Natural killer cell (primary cell): ENCODE measurements around the gene NDUFAF5. TPM values are rescaled to one million over a fixed set of nuclear protein-coding genes. Genes with fewer than 3 reads are reported as not detected.

Experiments used
- ATAC-seq, 3 donors: fragments of 150-1000 bp in 2 of 3; fragments of 200-7000 bp in 1 of 3; cut with Tn5 transposase; 1 replicate in 1 of 3; 2 replicates in 2 of 3; pipeline ENCODE4 v1.10.0; 2021; ENCODE audit warnings: mild to moderate bottlenecking in 2 of 3, moderate library complexity in 2 of 3
- DNase-seq, 2 donors: peaks; one replicate each; pipeline versions ENCODE4 v3.0.0 to v3.0.0-alpha.2; 2013 to 2021; ENCODE audit warnings: mixed read lengths in 1 of 2
- H3K27ac ChIP-seq: one replicate; pipeline ENCODE4 v1.5.1; 2013; ENCODE audit warnings: mild to moderate bottlenecking, low read length
- H3K27me3 ChIP-seq: one replicate; pipeline ENCODE4 v1.6.1; 2013; ENCODE audit warnings: low read length; ENCODE audit not compliant: control insufficient read depth, insufficient read depth
- H3K36me3 ChIP-seq: one replicate; pipeline ENCODE4 v1.6.1; 2013; ENCODE audit warnings: low read length; ENCODE audit not compliant: control insufficient read depth, insufficient read depth
- H3K4me1 ChIP-seq: one replicate; pipeline ENCODE4 v1.6.1; 2013; ENCODE audit warnings: low read length; ENCODE audit not compliant: control insufficient read depth, insufficient read depth
- H3K4me3 ChIP-seq: one replicate; pipeline ENCODE4 v1.5.1; 2013; ENCODE audit warnings: low read length
- H3K9me3 ChIP-seq: one replicate; pipeline ENCODE4 v1.6.1; 2013; ENCODE audit warnings: low read length; ENCODE audit not compliant: control insufficient read depth, insufficient read depth
- H3K27ac Mint-ChIP-seq, 2 donors: one replicate each; pipeline ENCODE4 v1.8.0; 2022; ENCODE audit warnings: mild to moderate bottlenecking in 2 of 2, mixed read lengths in 2 of 2, moderate library complexity in 1 of 2
- H3K27me3 Mint-ChIP-seq, 2 donors: one replicate each; pipeline ENCODE4 v1.8.0; 2022; ENCODE audit warnings: low read depth in 2 of 2, mixed read lengths in 2 of 2
- H3K36me3 Mint-ChIP-seq: one replicate; pipeline ENCODE4 v1.8.0; 2022; ENCODE audit warnings: mixed read lengths
- H3K4me1 Mint-ChIP-seq, 2 donors: one replicate each; pipeline ENCODE4 v1.8.0; 2022; ENCODE audit warnings: mixed read lengths in 2 of 2
- H3K4me3 Mint-ChIP-seq: one replicate; pipeline ENCODE4 v1.8.0; 2022; ENCODE audit warnings: mild to moderate bottlenecking, moderate library complexity, mixed read lengths
- H3K9me3 Mint-ChIP-seq, 2 donors: one replicate each; pipeline ENCODE4 v1.8.0; 2022; ENCODE audit warnings: mixed read lengths in 2 of 2
- CTCF ChIP-seq: fragments of 200-600 bp; IDR thresholded peaks from one replicate; pipeline ENCODE4 v1.8.0; 2022; ENCODE audit warnings: antibody characterized with exemption
- WGBS: methylation state at CpG from one replicate; pipeline ENCODE4 v1.1.7; 2013; ENCODE audit warnings: missing lambda C conversion rate; ENCODE audit not compliant: insufficient coverage; 5-methylcytosine and 5-hydroxymethylcytosine counted together
- intact Hi-C: fragments of 100-400 bp; cut with micrococcal nuclease; formaldehyde crosslinking; loops from one replicate; pipeline ENCODE4 v1.14.2; 2022
- total RNA-seq, 4 donors: library from RNA; stranded (reverse); fragments of 120-200 nt in 1 of 4; gene quantifications; one replicate each; pipeline versions ENCODE4 v1.2.3 to v1.2.4, GENCODE V29; 2013 to 2022

Gene NDUFAF5
- total RNA-seq, 3 donors from 2014 or later (not counting 1 experiment from before 2014, with no cell fraction given) = 63.4 to 75.9 (median 63.7) TPM

GRCh38 chr20:13865791-13866351, 81.0 kb downstream of the NDUFAF5 start:
- intact Hi-C loops = no loop called here
- Histone ChIP-seq H3K4me3 (no peak overlapping the region), H3K27ac (no peak overlapping the region), H3K27me3 (no peaks in the 10 kb centered on the region), H3K4me1 (no peaks in the 10 kb centered on the region), H3K9me3 (no peaks in the 10 kb centered on the region), H3K36me3 (no peaks in the 10 kb centered on the region)
- Mint-ChIP-seq H3K4me1 (no peaks in the 10 kb centered on the region), H3K36me3 (no peaks in the 10 kb centered on the region), H3K27ac (no peak overlapping the region), H3K4me3 (no peak overlapping the region), H3K27me3 (peaks cover 0 to 2% of the 10 kb centered on the region in 2 donors), H3K9me3 (peaks cover 3% of the 10 kb centered on the region in 2 donors)
- no peak for ATAC-seq
- no peak for DNase-seq
- TF ChIP-seq CTCF = no peak
- WGBS = 72% methylated on average over 5 of the region's 5 CpGs

DNA sequence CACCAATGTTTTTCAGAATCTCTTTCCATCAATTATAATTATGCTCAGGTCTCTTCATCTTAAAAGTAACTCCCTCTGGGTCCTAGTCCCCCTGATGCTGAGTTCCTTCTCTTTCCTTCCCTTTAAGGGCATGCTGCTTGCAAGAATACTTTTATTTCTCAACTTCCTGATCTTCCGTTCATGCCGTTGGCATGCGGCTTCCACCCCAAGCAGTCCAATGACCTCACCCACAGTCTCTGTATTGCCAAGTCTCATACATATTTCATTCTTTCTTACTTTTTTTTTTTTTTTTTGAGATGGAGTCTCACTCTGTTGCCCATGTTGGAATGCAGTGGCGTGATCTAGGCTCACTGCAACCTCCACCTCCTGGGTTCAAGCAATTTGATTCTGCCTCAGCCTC, 83.5 kb downstream of the NDUFAF5 start:
- WGBS = 50% methylated on average over 4 of the region's 4 CpGs
- Histone ChIP-seq H3K4me1 (no peaks in the 10 kb centered on the region), H3K27me3 (no peaks in the 10 kb centered on the region), H3K27ac (no peak overlapping the region), H3K9me3 (no peaks in the 10 kb centered on the region), H3K4me3 (no peak overlapping the region), H3K36me3 (no peaks in the 10 kb centered on the region)
- intact Hi-C loops = no loop called here
- Mint-ChIP-seq H3K4me3 (no peak overlapping the region), H3K27me3 (no peaks in the 10 kb centered on the region), H3K27ac (no peak overlapping the region), H3K4me1 (no peaks in the 10 kb centered on the region), H3K9me3 (no peaks in the 10 kb centered on the region), H3K36me3 (no peaks in the 10 kb centered on the region)
- TF ChIP-seq CTCF = no peak
- DNase-seq (no peak), ATAC-seq (no peak)

DNA sequence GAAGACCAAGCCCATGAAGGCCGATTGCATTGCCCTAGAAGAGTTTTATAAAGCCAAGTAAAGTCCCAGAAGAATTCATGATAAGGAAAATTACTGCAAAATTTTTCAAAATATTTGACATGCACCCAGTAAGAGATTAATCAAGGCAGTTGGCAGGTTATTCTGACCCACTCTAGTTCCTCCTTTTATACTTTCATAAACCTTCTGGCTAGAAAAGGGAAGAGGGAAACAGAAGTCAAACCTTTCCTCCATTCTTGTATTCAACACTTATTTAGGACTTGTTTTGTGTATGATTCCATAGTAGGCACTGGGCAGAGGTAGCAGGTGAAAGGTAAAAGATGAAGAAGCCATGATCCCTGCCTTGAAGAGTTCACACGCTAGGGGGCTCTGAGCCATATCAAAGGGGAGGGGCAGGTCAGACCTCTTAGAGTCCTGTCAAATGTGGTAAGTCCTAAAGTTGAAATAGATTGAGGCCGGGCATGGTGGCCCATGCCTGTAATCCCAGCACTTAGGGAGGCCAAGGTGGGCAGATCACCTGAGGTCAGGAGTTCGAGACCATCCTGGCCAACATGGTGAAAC, 85.4 kb downstream of the NDUFAF5 start:
- Histone ChIP-seq H3K4me1 (no peaks in the 10 kb centered on the region), H3K36me3 (no peaks in the 10 kb centered on the region), H3K9me3 (no peaks in the 10 kb centered on the region), H3K4me3 (no peak overlapping the region), H3K27me3 (peaks cover 3% of the 10 kb centered on the region), H3K27ac (no peak overlapping the region)
- no peak for TF ChIP-seq CTCF
- no peak for DNase-seq
- H3K27me3 Mint-ChIP-seq = no peaks in the 10 kb centered on the region
- intact Hi-C loops = no loop called here
- H3K27ac Mint-ChIP-seq = no peak overlapping the region
- 76% methylated on average over 4 of the region's 4 CpGs for WGBS
- H3K9me3 Mint-ChIP-seq = no peaks in the 10 kb centered on the region
- ATAC-seq = no peak
- no peaks in the 10 kb centered on the region for H3K4me1 Mint-ChIP-seq
- H3K4me3 Mint-ChIP-seq = no peak overlapping the region
- H3K36me3 Mint-ChIP-seq = no peaks in the 10 kb centered on the region

Other genes with a start within 250 kb of the NDUFAF5 start
- 10 to 100 TPM; 15.5 to 22.3 (median 16.3) TPM for gene TASP1, start 146.1 kb upstream of the NDUFAF5 start, total RNA-seq
- gene ESF1, start 109 bp upstream of the NDUFAF5 start, total RNA-seq = 10 to 100 TPM in 2 of 3 donors, 1 to 10 TPM in 1; 8.4 to 11.1 (median 10.0) TPM
- gene SEL1L2, start 205.6 kb downstream of the NDUFAF5 start, total RNA-seq = not detected
- under 1 TPM in 2 of 3 donors, not detected in 1; 0.19 to 0.88 TPM for gene MACROD2, start 210.5 kb downstream of the NDUFAF5 start, total RNA-seq